HepG2 (cell line): ENCODE measurements around the gene GALNT1. TPM values are rescaled to one million over a fixed set of nuclear protein-coding genes. Genes with fewer than 3 reads are reported as not detected.

Experiments used
- ATAC-seq: fragments of 200-7000 bp; cut with Tn5 transposase; 3 replicates; pipeline ENCODE4 v1.9.1; 2020; ENCODE audit warnings: mild to moderate bottlenecking, moderate library complexity
- BruUV-seq: library from RNA; stranded (reverse); fragments of 400-500 nt; replicated peaks from 2 replicates; lab custom pipeline; 2021; lab: Mats Ljungman, UMichigan
- CTCF ChIA-PET: fragments of 300-600 bp; formaldehyde crosslinking; extraction: SDS; loops from one replicate; lab custom pipeline; 2021; ENCODE audit warnings: low total read pairs, inconsistent platforms, low intra/inter-chr PET ratio; lab: Yijun Ruan, JAX
- POLR2A ChIA-PET: fragments of 350-600 bp; sonication (Branson Sonifier 250); formaldehyde crosslinking; loops from one replicate; lab custom pipeline; 2020; ENCODE audit warnings: antibody characterized with exemption, inconsistent platforms; lab: Yijun Ruan, JAX
- DNase-seq: peaks from one replicate; pipeline ENCODE4 v3.0.0-alpha.2; 2015; ENCODE audit warnings: low spot score
- FAIRE-seq: peaks from 3 replicates; lab custom pipeline; 2011; peaks lifted over from hg19 to GRCh38; lab: Jason Lieb, UNC
- H2AFZ ChIP-seq: one replicate; pipeline ENCODE4 v1.6.1; 2011; ENCODE audit warnings: low read length, inconsistent platforms
- H3K27ac ChIP-seq: fragments of 300-600 bp; 3 replicates; pipeline ENCODE4 v1.8.0; 2011; ENCODE audit warnings: mixed run types, mild to moderate bottlenecking, mixed read lengths, low read length, inconsistent platforms; ENCODE audit not compliant: insufficient read depth; ENCODE audit errors: extremely low read length
- H3K27me3 ChIP-seq, 2 experiments: fragments of 200-600 bp in 1 of 2; 2 replicates in 1 of 2; 3 replicates in 1 of 2; pipeline versions ENCODE4 v1.6.0 to v1.8.0; 2011; ENCODE audit warnings: low read length in 2 of 2, mild to moderate bottlenecking in 2 of 2, moderate library complexity in 2 of 2, inconsistent platforms in 1 of 2; ENCODE audit not compliant: insufficient read depth in 2 of 2, control insufficient read depth in 1 of 2
- H3K36me3 ChIP-seq, 2 experiments: fragments of 200-600 bp in 1 of 2; replicated peaks in 1 of 2; 2 replicates in 1 of 2; 3 replicates in 1 of 2; pipeline versions ENCODE4 v1.5.1 to v1.8.0; 2011; ENCODE audit warnings: low read length in 2 of 2, inconsistent platforms in 1 of 2; ENCODE audit not compliant: insufficient read depth in 2 of 2, control insufficient read depth in 1 of 2
- H3K4me1 ChIP-seq: 2 replicates; pipeline ENCODE4 v1.5.1; 2012; ENCODE audit warnings: low read length, inconsistent platforms; ENCODE audit not compliant: insufficient read depth
- H3K4me2 ChIP-seq: 2 replicates; pipeline ENCODE4 v1.6.0; 2011; ENCODE audit warnings: low read depth, low read length, inconsistent platforms
- H3K4me3 ChIP-seq, 3 experiments: fragments of 200-600 bp in 1 of 3; sonication (generic), shearing (Covaris generic) in 1 of 3; replicated peaks in 1 of 3; 2 replicates each; pipeline ENCODE4 v1.5.1; 2011 to 2016; ENCODE audit warnings: low read length in 3 of 3, inconsistent platforms in 2 of 3, low read depth in 2 of 3, mild to moderate bottlenecking in 2 of 3, control low read depth in 1 of 3, mixed read lengths in 1 of 3; ENCODE audit not compliant: insufficient read depth in 1 of 3
- H3K79me2 ChIP-seq: one replicate; pipeline ENCODE4 v1.6.1; 2011; ENCODE audit warnings: low read length, inconsistent platforms; ENCODE audit not compliant: insufficient read depth
- H3K9ac ChIP-seq: 2 replicates; pipeline ENCODE4 v1.6.0; 2011; ENCODE audit warnings: mild to moderate bottlenecking, low read depth, low read length, inconsistent platforms; ENCODE audit not compliant: insufficient read depth
- H3K9me3 ChIP-seq: 2 replicates; pipeline ENCODE4 v1.5.1; 2012; ENCODE audit warnings: mild to moderate bottlenecking, low read length
- H4K20me1 ChIP-seq: 2 replicates; pipeline ENCODE4 v1.6.0; 2011; ENCODE audit warnings: inconsistent platforms, mild to moderate bottlenecking, low read length, moderate library complexity; ENCODE audit not compliant: insufficient read depth
- HNRNPUL1 ChIP-seq: fragments of 200-400 bp; formaldehyde crosslinking; IDR thresholded peaks from 2 replicates; pipeline ENCODE4 v1.6.1; 2017; ENCODE audit warnings: low read depth, mild to moderate bottlenecking, low read length, moderate library complexity
- MNT ChIP-seq: fragments of 450-650 bp; IDR thresholded peaks from 2 replicates; pipeline ENCODE4 v1.6.1; 2016
- NPAS2 ChIP-seq: sonication (generic); formaldehyde crosslinking; IDR thresholded peaks from 2 replicates; pipeline ENCODE4 v1.8.0; 2022; ENCODE audit warnings: mild to moderate bottlenecking, missing genetic modification reagents, borderline replicate concordance
- RXRB ChIP-seq: IDR thresholded peaks from 2 replicates; pipeline ENCODE4 v1.6.1; 2016; ENCODE audit warnings: borderline replicate concordance, missing genetic modification reagents, missing compliant biosample characterization
- ZNF430 ChIP-seq: sonication (generic); formaldehyde crosslinking; IDR thresholded peaks from 2 replicates; pipeline ENCODE4 v1.9.0; 2021; ENCODE audit warnings: mild to moderate bottlenecking, missing genetic modification reagents
- WGBS: methylation state at CpG from one replicate; pipeline ENCODE4 v1.1.6; 2017; ENCODE audit warnings: low lambda C conversion rate; 5-methylcytosine and 5-hydroxymethylcytosine counted together
- in situ Hi-C: cut with HindIII; loops from 2 replicates; pipeline ENCODE4 v1.10.0; 2017; ENCODE audit warnings: low pct_unique_long_range_greater_than_20kb; ENCODE audit not compliant: extremely low pct_ligation_motif_present
- intact Hi-C: fragments of 100-400 bp; cut with micrococcal nuclease; formaldehyde crosslinking; loops from one replicate; pipeline ENCODE4 v1.10.0; 2022; ENCODE audit not compliant: unreplicated experiment
- polyA plus RNA-seq, 8 experiments: library from polyadenylated mRNA; depleted of rRNA in 3 of 8; stranded (reverse) in 7 of 8; unstranded in 1 of 8; fragments of >200 nt; fragmentation: Illumina TruSeq in 4 of 8; extraction: Trizol in 4 of 8; gene quantifications; 2 replicates each; pipeline versions ENCODE4 v1.2.1 to v1.2.3, GENCODE V29; 2011 to 2016; ENCODE audit warnings: low read depth in 4 of 8, missing spikeins in 1 of 8, mixed read lengths in 1 of 8; ENCODE audit not compliant: insufficient read depth in 1 of 8
- total RNA-seq, 5 experiments: library from RNA; depleted of rRNA; stranded (reverse); fragments of >200 nt; fragmentation: Illumina TruSeq; extraction: Trizol; gene quantifications; 2 replicates each; pipeline ENCODE4 v1.2.3, GENCODE V29; 2016; ENCODE audit warnings: low read depth in 1 of 5

Gene GALNT1
- total and polyA plus RNA-seq, 2 of the 13 experiments (the other 11 are each of a cell fraction or from before 2014, with no cell fraction given), result 41.1 to 100 TPM

- TF ChIP-seq HNRNPUL1, result no peak
These were observed 114.8 kb downstream of the GALNT1 start (continued) for GRCh38 chr18:35696307-35696706.

- intact Hi-C loops, result no loop called here
- no peak overlapping the region for H3K27ac ChIP-seq
- CTCF ChIA-PET, result no interaction called here
These were observed 116.3 kb downstream of the GALNT1 start for GRCh38 chr18:35697869-35698268.

More at GRCh38 chr18:35697869-35698268, 116.3 kb downstream of the GALNT1 start:
- ATAC-seq, result no peak
- Histone ChIP-seq H3K36me3 (peaks cover 5 to 14% of the 10 kb centered on the region in 2 experiments; a peak in 3 of 5 replicates), H4K20me1 (no peaks in the 10 kb centered on the region), H3K4me2 (no peak overlapping the region), H3K4me1 (peaks cover 16% of the 10 kb centered on the region), H2AFZ (no peak overlapping the region), H3K79me2 (no peaks in the 10 kb centered on the region), H3K9me3 (no peaks in the 10 kb centered on the region), H3K27me3 (no peaks in the 10 kb centered on the region), H3K9ac (no peak overlapping the region), H3K4me3 (no peak overlapping the region)
- in situ Hi-C loops, result no loop called here
- POLR2A ChIA-PET, result no interaction called here
- no peak for TF ChIP-seq MNT
- no peak for TF ChIP-seq NPAS2 (CRISPR knock-in tag)
- TF ChIP-seq RXRB, result no peak
- TF ChIP-seq ZNF430 (CRISPR knock-in tag), result no peak
- WGBS, result 94% methylated on average over 7 of the region's 7 CpGs
- no peak for DNase-seq
- BruUV-seq, result no TSS peak
- FAIRE-seq, result no peak
